Measurements from ENCODE around the gene MAOB. TPM values are rescaled to one million over a fixed set of nuclear protein-coding genes. Genes with fewer than 3 reads are reported as not detected.

Gene MAOB
- total RNA-seq, 4 donors from 2014 or later = 1.2 to 9.5 (median 3.4) TPM

DNA sequence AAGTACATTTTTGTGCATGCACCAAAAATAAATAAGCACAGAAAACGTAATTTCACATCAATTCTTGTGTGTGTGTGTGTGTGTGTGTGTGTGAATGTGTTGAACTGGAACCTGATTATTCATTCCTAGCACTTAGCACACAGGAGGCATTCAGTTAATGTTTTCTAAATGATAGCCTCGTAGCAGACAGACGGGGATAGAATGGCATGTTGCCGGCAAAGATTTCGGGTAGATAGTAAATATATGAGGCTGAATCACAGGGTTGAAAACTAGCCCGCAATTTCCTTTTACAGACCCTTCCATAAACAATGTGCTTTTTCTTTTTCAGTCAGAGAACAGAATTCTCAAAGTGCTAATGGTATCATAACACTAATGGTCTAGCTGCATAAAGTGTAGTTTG, 13.5 kb downstream of the MAOB start:
- intact Hi-C loops (cut with DNase I) = no loop called here
- Histone ChIP-seq H3K36me3 (no peaks in the 10 kb centered on the region), H3K27ac (no peak overlapping the region), H3K9me3 (no peaks in the 10 kb centered on the region), H3K4me3 (replicated peaks in 1 of 3) (no peak overlapping the region), H3K27me3 (no peaks in the 10 kb centered on the region), H3K4me1 (no peaks in the 10 kb centered on the region)
- WGBS, 2 donors = 59 to 62% methylated on average over 6 of the region's 6 CpGs
- no peak for TF ChIP-seq POLR2A (IDR thresholded peaks at IDR 0.05)
- TF ChIP-seq, protein P1, sequence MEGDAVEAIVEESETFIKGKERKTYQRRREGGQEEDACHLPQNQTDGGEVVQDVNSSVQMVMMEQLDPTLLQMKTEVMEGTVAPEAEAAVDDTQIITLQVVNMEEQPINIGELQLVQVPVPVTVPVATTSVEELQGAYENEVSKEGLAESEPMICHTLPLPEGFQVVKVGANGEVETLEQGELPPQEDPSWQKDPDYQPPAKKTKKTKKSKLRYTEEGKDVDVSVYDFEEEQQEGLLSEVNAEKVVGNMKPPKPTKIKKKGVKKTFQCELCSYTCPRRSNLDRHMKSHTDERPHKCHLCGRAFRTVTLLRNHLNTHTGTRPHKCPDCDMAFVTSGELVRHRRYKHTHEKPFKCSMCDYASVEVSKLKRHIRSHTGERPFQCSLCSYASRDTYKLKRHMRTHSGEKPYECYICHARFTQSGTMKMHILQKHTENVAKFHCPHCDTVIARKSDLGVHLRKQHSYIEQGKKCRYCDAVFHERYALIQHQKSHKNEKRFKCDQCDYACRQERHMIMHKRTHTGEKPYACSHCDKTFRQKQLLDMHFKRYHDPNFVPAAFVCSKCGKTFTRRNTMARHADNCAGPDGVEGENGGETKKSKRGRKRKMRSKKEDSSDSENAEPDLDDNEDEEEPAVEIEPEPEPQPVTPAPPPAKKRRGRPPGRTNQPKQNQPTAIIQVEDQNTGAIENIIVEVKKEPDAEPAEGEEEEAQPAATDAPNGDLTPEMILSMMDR (IDR thresholded peaks at IDR 0.05) = no peak
- no peak for DNase-seq

DNA sequence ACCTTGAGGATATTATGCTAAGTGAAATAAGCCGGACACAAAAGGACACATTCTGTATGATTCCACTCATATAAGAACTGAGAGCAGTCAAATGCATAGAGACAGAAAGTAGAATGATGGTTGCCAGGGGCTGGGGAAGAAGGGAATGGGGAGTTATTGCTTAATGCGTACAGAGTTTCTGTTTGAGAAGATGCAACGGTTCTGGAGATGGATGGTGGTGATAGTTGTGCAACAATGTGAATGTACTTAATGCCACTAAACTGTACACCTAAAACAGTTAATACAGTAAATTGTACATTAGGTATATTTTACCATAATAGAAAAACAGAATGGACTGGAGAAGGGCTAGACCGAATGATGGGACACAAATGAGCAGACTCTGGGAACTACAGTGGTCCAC, 15.8 kb downstream of the MAOB start:
- intact Hi-C loops (cut with DNase I) = no loop called here
- H3K27me3 ChIP-seq = no peaks in the 10 kb centered on the region
- no peaks in the 10 kb centered on the region for H3K9me3 ChIP-seq
- no peak overlapping the region for H3K27ac ChIP-seq
- no peaks in the 10 kb centered on the region for H3K4me1 ChIP-seq
- no peak overlapping the region for H3K4me3 ChIP-seq (replicated peaks in 1 of 3)
- no peaks in the 10 kb centered on the region for H3K36me3 ChIP-seq
- WGBS, 2 donors = 92 to 96% methylated on average over 4 of the region's 4 CpGs
- DNase-seq = no peak
- TF ChIP-seq POLR2A (IDR thresholded peaks at IDR 0.05) = no peak

GRCh38 chrX:43865791-43866190, 16.5 kb downstream of the MAOB start:
- 87 to 93% methylated on average over 5 of the region's 5 CpGs for WGBS, 2 donors
- no peak for DNase-seq
- Histone ChIP-seq H3K36me3 (no peaks in the 10 kb centered on the region), H3K9me3 (no peaks in the 10 kb centered on the region), H3K27me3 (no peaks in the 10 kb centered on the region), H3K4me3 (replicated peaks in 1 of 3) (no peak overlapping the region), H3K27ac (no peak overlapping the region), H3K4me1 (no peaks in the 10 kb centered on the region)
- TF ChIP-seq, protein P1 (IDR thresholded peaks at IDR 0.05) = no peak
- no peak for TF ChIP-seq POLR2A (IDR thresholded peaks at IDR 0.05)
- intact Hi-C loops (cut with DNase I) = no loop called here

- Histone ChIP-seq H3K4me3 (replicated peaks in 1 of 3) (no peak overlapping the region), H3K4me1 (no peaks in the 10 kb centered on the region), H3K27me3 (no peaks in the 10 kb centered on the region), H3K27ac (no peak overlapping the region), H3K36me3 (no peaks in the 10 kb centered on the region), H3K9me3 (no peaks in the 10 kb centered on the region)
- no peak for DNase-seq
- WGBS, 2 donors = 79 to 100% methylated on average over 1 of the region's 1 CpG
- no peak for TF ChIP-seq POLR2A (IDR thresholded peaks at IDR 0.05)
- TF ChIP-seq, protein P1 (IDR thresholded peaks at IDR 0.05) = no peak
- intact Hi-C loops (cut with DNase I) = no loop called here
Observed at GRCh38 chrX:43862434-43862833, 19.8 kb downstream of the MAOB start.

DNA sequence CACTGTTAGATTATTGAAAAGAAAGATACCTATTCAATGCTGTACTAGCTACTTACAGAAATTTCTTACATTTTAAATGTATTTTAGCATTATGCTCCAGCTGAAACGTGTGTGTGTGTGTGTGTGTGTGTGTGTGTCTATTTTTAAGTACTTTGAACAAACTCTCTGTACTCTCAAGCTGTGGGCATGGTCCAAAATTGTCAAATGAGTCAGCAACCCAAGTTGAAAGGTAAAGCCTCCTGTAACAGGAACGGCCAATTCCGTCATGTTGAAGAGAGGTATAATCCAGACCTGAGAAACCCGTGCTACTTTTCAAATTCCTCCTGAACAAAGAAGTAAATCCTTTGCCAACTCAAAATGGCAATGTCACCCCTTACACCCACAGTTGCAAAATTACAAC, 20.5 kb downstream of the MAOB start:
- Histone ChIP-seq H3K36me3 (no peaks in the 10 kb centered on the region), H3K27ac (no peak overlapping the region), H3K4me1 (no peaks in the 10 kb centered on the region), H3K27me3 (no peaks in the 10 kb centered on the region), H3K9me3 (no peaks in the 10 kb centered on the region), H3K4me3 (replicated peaks in 1 of 3) (no peak overlapping the region)
- DNase-seq = peak in 1 of 2 donors; percentile 12
- TF ChIP-seq, protein P1 (IDR thresholded peaks at IDR 0.05) = no peak
- TF ChIP-seq POLR2A (IDR thresholded peaks at IDR 0.05) = no peak
- intact Hi-C loops (cut with DNase I) = no loop called here
- 51 to 71% methylated on average over 4 of the region's 4 CpGs for WGBS, 2 donors

All from thyroid gland (tissue), 4 donors.